Left cardiac atrium (tissue), 4 donors: ENCODE measurements around the gene SLC35D3. TPM values are rescaled to one million over a fixed set of nuclear protein-coding genes. Genes with fewer than 3 reads are reported as not detected.
"Not testable (repeated sequence)": the region's sequence is repeated elsewhere in the genome, so short reads cannot be mapped to it uniquely, and the experiment has no call there.

Experiments used
- ATAC-seq, 2 donors: fragments of 200-7000 bp; cut with Tn5 transposase; one replicate each; pipeline ENCODE4 v1.9.1; 2020; ENCODE audit warnings: mild to moderate bottlenecking in 2 of 2, moderate library complexity in 2 of 2
- DNase-seq: peaks from one replicate; pipeline ENCODE4 v3.0.0-alpha.2; 2020
- intact Hi-C, 2 donors: fragments of 100-400 bp; cut with DNase I; formaldehyde crosslinking; loops; one replicate each; pipeline versions ENCODE4 v1.14.1 to v1.15.1; 2022 to 2023
- total RNA-seq, 2 donors: library from RNA; stranded (reverse); fragmentation: NEBNext Ultra II Directional; extraction: Animal tissue kit (Norgen Biotek cat#: 25700); gene quantifications; one replicate each; pipeline ENCODE4 v1.2.1, GENCODE V29; 2021
- donor health status: DM: no; HTN: yes; CAD: no.
- donor health status: DM: no; HTN: yes; CAD: no; lungs with severe emphysema.
- donor health status: DM: yes; HTN: yes; CAD: no.
- donor health status: Dilated cardiomyopathy.

SLC35D3 gene
- total RNA-seq, 2 donors from 2014 or later: not detected

- intact Hi-C loops: no loop called here
- ATAC-seq: peak in 1 of 2 donors; percentile 25
- no peak for DNase-seq
Observed at GRCh38 chr6:136920671-136921380, 1.3 kb upstream of the SLC35D3 start.

- no peak for DNase-seq
- peak; percentile 45 to 60 for ATAC-seq
- intact Hi-C loops: no loop called here
Observed at GRCh38 chr6:136921381-136921935, 643 bp upstream of the SLC35D3 start.

DNA sequence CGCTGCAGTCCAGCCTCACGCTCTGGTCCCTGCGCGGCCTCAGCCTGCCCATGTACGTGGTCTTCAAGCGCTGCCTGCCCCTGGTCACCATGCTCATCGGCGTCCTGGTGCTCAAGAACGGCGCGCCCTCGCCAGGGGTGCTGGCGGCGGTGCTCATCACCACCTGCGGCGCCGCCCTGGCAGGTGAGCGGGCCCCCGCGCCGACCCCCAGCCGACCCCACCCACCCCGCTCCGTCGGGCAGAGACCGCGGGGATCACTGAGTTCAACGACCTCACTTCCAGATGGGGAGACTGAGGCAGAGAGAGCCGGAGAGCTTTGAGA, 545 bp downstream of the SLC35D3 start:
- no peak for DNase-seq
- peak in 1 of 2 donors; percentile 6 for ATAC-seq
- intact Hi-C loops: no loop called here

- ATAC-seq (peak in 1 of 2 donors; percentile 7), DNase-seq (no peak)
- intact Hi-C loops: no loop called here
Observed at GRCh38 chr6:136923116-136923953, 1.2 kb downstream of the SLC35D3 start.

GRCh38 chr6:136923954-136924673, 2.0 kb downstream of the SLC35D3 start:
- no peak for ATAC-seq
- intact Hi-C loops: no loop called here

DNA sequence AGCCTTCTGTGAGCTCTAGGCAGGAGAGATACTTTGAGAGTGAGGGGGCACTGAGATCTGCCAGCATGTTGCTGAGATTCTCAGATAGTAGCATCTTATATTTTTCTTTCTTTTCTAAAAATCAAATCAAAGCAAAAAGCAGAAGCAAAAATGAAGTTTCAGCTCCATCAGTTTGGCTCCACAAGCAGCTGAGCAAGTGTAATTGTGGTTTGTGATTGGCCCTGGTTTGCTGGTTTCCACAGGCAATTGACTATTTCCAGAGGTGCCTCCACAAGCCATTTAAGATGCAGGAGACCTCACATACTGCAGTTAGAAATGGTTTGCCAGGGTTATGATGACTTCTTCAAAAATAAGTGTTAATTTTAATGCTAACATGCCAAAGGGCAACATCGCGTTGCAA, 4.3 kb downstream of the SLC35D3 start:
- no peak for ATAC-seq
- intact Hi-C loops: loop anchor here in 1 of 2 donors (5.0 kb wide), 1 partner anchor 284 kb away; no protein-coding TSS in a partner anchor
- DNase-seq: no peak

More at GRCh38 chr6:136923954-136924673, 2.0 kb downstream of the SLC35D3 start:
- DNase-seq: no peak

DNA sequence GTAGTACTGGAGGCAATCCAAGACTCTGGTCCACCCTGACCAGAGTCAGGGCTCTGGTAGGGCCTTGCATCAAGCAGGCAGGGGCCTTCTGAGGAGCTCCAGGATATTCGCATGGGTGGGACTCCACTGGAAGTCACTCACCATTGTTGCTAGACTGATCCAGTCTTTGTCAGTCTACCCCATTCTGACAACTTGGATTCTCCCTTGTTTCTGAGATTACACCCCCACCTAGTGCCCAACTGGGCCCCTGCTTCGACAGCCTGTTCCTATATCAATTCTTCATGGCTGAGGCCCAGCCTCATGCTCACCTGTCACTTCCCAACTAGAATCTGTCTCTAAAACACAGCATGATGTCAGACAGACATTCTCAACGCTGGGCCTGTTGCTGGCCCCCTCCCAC, 5.2 kb downstream of the SLC35D3 start:
- DNase-seq (no peak), ATAC-seq (no peak)
- intact Hi-C loops: loop anchor here in 1 of 2 donors (5.0 kb wide), 1 partner anchor 285 kb away; no protein-coding TSS in a partner anchor

DNA sequence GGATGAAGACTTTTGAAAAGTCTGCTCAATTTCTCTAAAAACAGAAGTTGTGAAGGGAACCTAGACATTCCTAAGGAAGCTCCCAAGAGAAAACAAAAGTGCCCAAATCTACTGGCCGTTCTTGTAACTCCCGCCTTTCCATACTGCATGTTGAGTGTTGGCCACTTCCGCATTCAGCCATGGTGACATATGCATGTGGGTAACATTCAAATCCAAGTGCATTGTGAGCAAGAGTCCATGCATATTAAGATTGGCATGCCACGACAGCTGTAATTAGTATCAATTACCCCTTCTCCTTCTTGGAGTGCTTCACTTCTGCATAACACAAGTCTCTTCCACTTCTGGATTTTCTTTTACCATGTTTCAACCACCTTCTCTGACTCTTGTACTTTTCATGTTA, 8.4 kb downstream of the SLC35D3 start:
- intact Hi-C loops: no loop called here
- ATAC-seq (no peak), DNase-seq (no peak)

GRCh38 chr6:136932599-136932998, 10.5 kb downstream of the SLC35D3 start:
- DNase-seq: no peak
- intact Hi-C loops: no loop called here
- ATAC-seq: no peak

- ATAC-seq (no peak), DNase-seq (no peak)
- intact Hi-C loops: no loop called here
Observed at GRCh38 chr6:136945072-136945471, 23.0 kb downstream of the SLC35D3 start.

DNA sequence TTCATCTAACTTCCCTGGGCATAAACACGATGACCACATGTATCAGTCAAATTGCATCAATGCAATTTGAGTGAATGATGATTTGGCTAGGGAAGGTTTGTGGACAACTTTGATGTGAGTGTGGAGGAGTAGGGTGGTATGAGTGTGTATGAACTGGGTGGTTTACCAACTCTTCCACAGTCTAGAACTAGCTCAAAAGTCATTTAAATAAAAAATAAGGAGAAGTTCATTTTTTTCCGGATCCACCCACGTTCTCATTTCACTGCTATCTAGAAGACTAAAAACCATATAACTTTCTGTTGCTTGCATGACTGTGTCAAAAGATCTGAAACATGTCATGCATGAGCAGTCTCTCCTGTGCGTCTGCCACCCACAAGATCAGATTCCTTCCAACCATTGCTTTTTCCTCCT, 23.6 kb downstream of the SLC35D3 start:
- intact Hi-C loops: no loop called here
- DNase-seq (no peak), ATAC-seq (no peak)

DNA sequence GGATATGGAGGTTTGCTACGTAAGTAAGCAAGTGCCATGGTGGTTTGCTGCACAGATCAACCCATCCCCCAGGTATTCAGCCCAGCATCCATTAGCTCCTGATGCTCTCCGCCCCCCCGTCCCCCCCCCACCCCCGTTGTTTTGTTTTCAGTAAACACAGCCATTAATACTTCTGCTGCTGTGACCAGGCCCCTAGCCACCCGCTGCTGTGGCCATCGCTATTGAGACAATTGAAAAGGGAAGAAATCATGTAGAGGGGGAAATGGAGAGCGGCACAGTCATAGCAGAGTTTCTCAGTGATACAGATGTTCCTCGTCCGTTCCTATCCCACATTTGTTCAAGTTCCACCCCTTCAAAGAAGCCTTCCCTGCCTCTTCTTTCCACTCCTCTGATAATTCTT, 24.9 kb downstream of the SLC35D3 start:
- no peak for ATAC-seq
- DNase-seq: no peak
- intact Hi-C loops: no loop called here

DNA sequence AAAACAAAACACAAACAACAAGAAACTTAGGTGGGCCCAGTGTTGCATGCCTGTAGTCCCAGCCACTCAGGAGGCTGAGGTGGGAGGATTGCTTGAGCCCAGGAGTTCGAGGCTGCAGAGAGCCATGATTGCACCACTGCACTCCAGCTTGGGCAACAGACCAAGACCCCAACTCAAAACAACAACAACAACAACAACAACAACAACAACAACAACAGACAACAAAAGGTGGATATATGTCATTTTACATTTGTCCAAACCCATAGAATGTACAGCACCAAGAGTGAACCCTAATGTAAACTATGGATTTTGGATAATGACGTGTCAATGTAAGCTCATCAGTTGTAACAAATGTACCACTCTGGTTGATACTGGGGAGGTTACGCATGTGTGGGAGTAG, 27.9 kb downstream of the SLC35D3 start:
- intact Hi-C loops, DNase-seq, ATAC-seq: not testable (repeated sequence)

GRCh38 chr6:136950436-136951126, 28.5 kb downstream of the SLC35D3 start:
- DNase-seq (no peak), ATAC-seq (no peak)
- intact Hi-C loops: no loop called here

GRCh38 chr6:136952714-136953260, 30.7 kb downstream of the SLC35D3 start:
- intact Hi-C loops: no loop called here
- DNase-seq (no peak), ATAC-seq (no peak)

- intact Hi-C loops: no loop called here
- ATAC-seq: no peak
- DNase-seq: no peak
Observed at GRCh38 chr6:136955123-136955522, 33.0 kb downstream of the SLC35D3 start.

GRCh38 chr6:136956590-136957544, 34.8 kb downstream of the SLC35D3 start:
- ATAC-seq (no peak), DNase-seq (no peak)
- intact Hi-C loops: no loop called here

GRCh38 chr6:136958168-136958567, 36.1 kb downstream of the SLC35D3 start:
- intact Hi-C loops: no loop called here
- DNase-seq (no peak), ATAC-seq (no peak)
